ENCODE measurements around the gene RASSF8.

DNA sequence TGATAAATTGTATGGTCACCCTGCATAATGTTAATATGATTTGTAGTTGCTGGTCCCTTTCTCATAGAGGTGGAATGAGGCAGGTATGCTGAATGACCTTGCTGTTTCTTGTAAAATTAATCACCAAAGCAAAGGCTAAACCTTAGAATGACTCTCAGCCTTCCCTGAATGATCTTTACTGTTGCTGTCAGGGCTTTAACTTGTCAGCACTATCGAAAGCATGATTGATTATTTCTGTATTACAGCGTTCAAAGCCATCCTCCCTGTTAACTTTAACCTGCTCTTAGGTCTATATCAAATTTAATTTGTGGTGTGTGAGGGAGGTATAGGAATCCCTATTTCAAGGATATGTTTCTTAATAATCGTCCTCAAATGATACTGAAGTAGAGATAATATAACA, 23.1 kb downstream of the RASSF8 start:
- TF ChIP-seq, protein P1, sequence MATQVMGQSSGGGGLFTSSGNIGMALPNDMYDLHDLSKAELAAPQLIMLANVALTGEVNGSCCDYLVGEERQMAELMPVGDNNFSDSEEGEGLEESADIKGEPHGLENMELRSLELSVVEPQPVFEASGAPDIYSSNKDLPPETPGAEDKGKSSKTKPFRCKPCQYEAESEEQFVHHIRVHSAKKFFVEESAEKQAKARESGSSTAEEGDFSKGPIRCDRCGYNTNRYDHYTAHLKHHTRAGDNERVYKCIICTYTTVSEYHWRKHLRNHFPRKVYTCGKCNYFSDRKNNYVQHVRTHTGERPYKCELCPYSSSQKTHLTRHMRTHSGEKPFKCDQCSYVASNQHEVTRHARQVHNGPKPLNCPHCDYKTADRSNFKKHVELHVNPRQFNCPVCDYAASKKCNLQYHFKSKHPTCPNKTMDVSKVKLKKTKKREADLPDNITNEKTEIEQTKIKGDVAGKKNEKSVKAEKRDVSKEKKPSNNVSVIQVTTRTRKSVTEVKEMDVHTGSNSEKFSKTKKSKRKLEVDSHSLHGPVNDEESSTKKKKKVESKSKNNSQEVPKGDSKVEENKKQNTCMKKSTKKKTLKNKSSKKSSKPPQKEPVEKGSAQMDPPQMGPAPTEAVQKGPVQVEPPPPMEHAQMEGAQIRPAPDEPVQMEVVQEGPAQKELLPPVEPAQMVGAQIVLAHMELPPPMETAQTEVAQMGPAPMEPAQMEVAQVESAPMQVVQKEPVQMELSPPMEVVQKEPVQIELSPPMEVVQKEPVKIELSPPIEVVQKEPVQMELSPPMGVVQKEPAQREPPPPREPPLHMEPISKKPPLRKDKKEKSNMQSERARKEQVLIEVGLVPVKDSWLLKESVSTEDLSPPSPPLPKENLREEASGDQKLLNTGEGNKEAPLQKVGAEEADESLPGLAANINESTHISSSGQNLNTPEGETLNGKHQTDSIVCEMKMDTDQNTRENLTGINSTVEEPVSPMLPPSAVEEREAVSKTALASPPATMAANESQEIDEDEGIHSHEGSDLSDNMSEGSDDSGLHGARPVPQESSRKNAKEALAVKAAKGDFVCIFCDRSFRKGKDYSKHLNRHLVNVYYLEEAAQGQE (IDR thresholded peaks at IDR 0.05; ENCODE audit: low read depth), result no peak
- TF ChIP-seq EGR1 (IDR thresholded peaks at IDR 0.05) (no peak), EP300 (IDR thresholded peaks at IDR 0.05; ENCODE audit: borderline replicate concordance) (no peak), RAD21 (IDR thresholded peaks at IDR 0.05; ENCODE audit: low read depth) (no peak), TAF1 (IDR thresholded peaks at IDR 0.05; ENCODE audit: low read depth) (no peak), FOXM1 (IDR thresholded peaks at IDR 0.05; ENCODE audit: borderline replicate concordance, low read depth) (no peak), CEBPB (IDR thresholded peaks at IDR 0.05) (no peak), MAX (IDR thresholded peaks at IDR 0.05) (no peak), NFIC (IDR thresholded peaks at IDR 0.05) (no peak)
- TF ChIP-seq, protein P2, sequence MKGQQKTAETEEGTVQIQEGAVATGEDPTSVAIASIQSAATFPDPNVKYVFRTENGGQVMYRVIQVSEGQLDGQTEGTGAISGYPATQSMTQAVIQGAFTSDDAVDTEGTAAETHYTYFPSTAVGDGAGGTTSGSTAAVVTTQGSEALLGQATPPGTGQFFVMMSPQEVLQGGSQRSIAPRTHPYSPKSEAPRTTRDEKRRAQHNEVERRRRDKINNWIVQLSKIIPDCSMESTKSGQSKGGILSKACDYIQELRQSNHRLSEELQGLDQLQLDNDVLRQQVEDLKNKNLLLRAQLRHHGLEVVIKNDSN (IDR thresholded peaks at IDR 0.05), result no peak

All from Ishikawa (cell line).